HCT116 (cell line): Measurements from ENCODE around the gene COL23A1.
"Not testable (repeated sequence)": the region's sequence is repeated elsewhere in the genome, so short reads cannot be mapped to it uniquely, and the experiment has no call there.

ENCODE experiments used
- ATF3 ChIP-seq: IDR thresholded peaks from 2 replicates; pipeline ENCODE4 v1.6.1; 2012
- CTCF ChIP-seq, 3 experiments: fragments of 200-600 bp in 1 of 3; sonication (generic) in 1 of 3; IDR thresholded peaks in 2 of 3; conservative IDR thresholded peaks in 1 of 3; 2 replicates each; pipeline ENCODE4 v1.5.1; 2012 to 2017; ENCODE audit warnings: low read depth in 2 of 3, low read length in 2 of 3, antibody characterized with exemption in 1 of 3, borderline replicate concordance in 1 of 3, control low read depth in 1 of 3, mild to moderate bottlenecking in 1 of 3, mixed read lengths in 1 of 3, mixed run types in 1 of 3, moderate library complexity in 1 of 3; ENCODE audit not compliant: insufficient read depth in 1 of 3
- EGR1 ChIP-seq: IDR thresholded peaks from 2 replicates; pipeline ENCODE4 v1.6.1; 2012; ENCODE audit warnings: low read depth
- EZH2phosphoT487 ChIP-seq: fragments of 200-600 bp; IDR thresholded peaks from 2 replicates; pipeline ENCODE4 v1.6.1; 2018; ENCODE audit warnings: antibody characterized with exemption, borderline replicate concordance
- FOSL1 ChIP-seq: IDR thresholded peaks from 2 replicates; pipeline ENCODE4 v1.6.1; 2012; ENCODE audit warnings: low read depth
- MAX ChIP-seq: IDR thresholded peaks from 2 replicates; pipeline ENCODE4 v1.6.1; 2012
- POLR2A ChIP-seq: IDR thresholded peaks from 2 replicates; pipeline ENCODE4 v1.7.0; 2011; ENCODE audit warnings: borderline replicate concordance; ENCODE audit not compliant: insufficient read depth, insufficient read length; ENCODE audit errors: extremely low read depth
- POLR2AphosphoS5 ChIP-seq: IDR thresholded peaks from 2 replicates; pipeline ENCODE4 v1.6.1; 2011; ENCODE audit warnings: mild to moderate bottlenecking, low read depth, low read length, moderate library complexity
- REST ChIP-seq: IDR thresholded peaks from 2 replicates; pipeline ENCODE4 v1.6.1; 2012; ENCODE audit warnings: low read depth
- ZFX ChIP-seq: fragments of 450-650 bp; IDR thresholded peaks from 2 replicates; pipeline ENCODE4 v1.6.1; 2017

GRCh38 chr5:178585421-178585820 is 4.8 kb downstream of the COL23A1 start:
- TF ChIP-seq EZH2phosphoT487; ZFX; CTCF (IDR thresholded peaks at IDR 0.05 in 2 of 3, conservative IDR thresholded peaks at IDR 0.05 in 1 of 3; ENCODE audit: borderline replicate concordance in 1 of 3, insufficient read depth in 1 of 3, low read depth in 2 of 3, low read length in 2 of 3); POLR2A; ATF3; FOSL1; POLR2AphosphoS5; MAX; EGR1; REST: not testable (repeated sequence)
